ENCODE measurements around the gene TMEM86B. TPM values are rescaled to one million over a fixed set of nuclear protein-coding genes. Genes with fewer than 3 reads are reported as not detected.

TMEM86B gene
- total RNA-seq, 2 experiments from 2014 or later, result 11.7 to 11.8 TPM

DNA sequence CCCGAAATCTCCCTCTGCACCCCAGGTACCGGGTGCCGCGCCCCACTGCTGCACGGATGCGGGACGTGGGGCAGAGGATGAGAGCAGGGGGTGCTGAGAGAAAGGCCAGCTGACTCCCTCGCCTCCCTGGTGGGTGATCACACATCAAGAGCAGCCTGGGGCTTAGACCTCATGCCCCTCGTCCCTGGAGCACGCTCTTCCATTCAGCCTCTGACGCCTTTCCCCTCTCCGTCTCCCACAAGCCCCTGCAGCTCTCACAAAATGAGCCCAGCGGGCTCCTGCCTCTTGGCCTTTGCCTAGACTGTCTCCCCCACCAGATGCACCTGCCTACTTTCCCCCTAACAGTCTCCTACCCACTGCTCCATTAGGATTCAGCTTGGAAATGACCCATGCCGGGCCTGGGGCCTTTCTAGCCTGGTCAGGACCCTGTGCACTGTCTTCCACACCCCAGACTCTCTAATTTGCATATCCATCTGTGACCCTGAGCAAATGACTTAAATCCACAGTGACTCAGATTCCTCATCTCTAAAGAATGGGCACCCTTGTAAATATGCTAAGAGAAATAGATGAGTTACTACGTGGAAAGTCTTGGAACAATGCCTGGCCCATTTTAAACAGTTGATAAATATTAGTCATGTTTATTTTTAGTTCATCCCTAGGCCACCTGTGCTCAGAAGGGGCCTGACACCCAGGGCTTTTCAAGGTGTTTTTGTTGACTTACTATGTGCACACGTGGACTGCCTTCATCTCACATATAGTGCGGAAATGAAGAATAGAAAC is 18.7 kb downstream of the TMEM86B start:
- ATAC-seq (ENCODE audit: poor library complexity) (no peak), DNase-seq (no peak)
- peaks cover 6 to 27% of the 10 kb centered on the region in 2 experiments for H3K9me3 ChIP-seq (ENCODE audit: control insufficient read depth in 1 of 2, insufficient read depth in 1 of 2, low read length in 2 of 2)
- peaks cover 5 to 13% of the 10 kb centered on the region in 2 experiments for H3K27me3 ChIP-seq (ENCODE audit: control insufficient read depth in 1 of 2, insufficient read depth in 2 of 2, low read length in 2 of 2)
- H3K4me1 ChIP-seq (ENCODE audit: insufficient read depth, low read length), result peaks cover 6% of the 10 kb centered on the region
- no peak overlapping the region for H3K27ac Mint-ChIP-seq
- no peaks in the 10 kb centered on the region for H3K36me3 Mint-ChIP-seq (ENCODE audit: low read depth)
- peaks cover 4% of the 10 kb centered on the region for H3K9me3 Mint-ChIP-seq
- TF ChIP-seq CTCF (IDR thresholded peaks at IDR 0.05), result no peak
- ChIA-PET POLR2A (no interaction called here), CTCF (no interaction called here)
- H3K27ac ChIP-seq (ENCODE audit: low read depth in 1 of 2, low read length in 2 of 2), result no peak overlapping the region
- intact Hi-C loops (cut with DNase I, micrococcal nuclease), result no loop called here
- no peak overlapping the region for H3K4me3 ChIP-seq (ENCODE audit: low read length)
- no peak overlapping the region for H3K4me3 Mint-ChIP-seq
- H3K36me3 ChIP-seq (ENCODE audit: insufficient read depth, low read length), result no peaks in the 10 kb centered on the region
- peaks cover 52% of the 10 kb centered on the region for H3K27me3 Mint-ChIP-seq
- H3K4me1 Mint-ChIP-seq (ENCODE audit: low read depth), result no peaks in the 10 kb centered on the region

DNA sequence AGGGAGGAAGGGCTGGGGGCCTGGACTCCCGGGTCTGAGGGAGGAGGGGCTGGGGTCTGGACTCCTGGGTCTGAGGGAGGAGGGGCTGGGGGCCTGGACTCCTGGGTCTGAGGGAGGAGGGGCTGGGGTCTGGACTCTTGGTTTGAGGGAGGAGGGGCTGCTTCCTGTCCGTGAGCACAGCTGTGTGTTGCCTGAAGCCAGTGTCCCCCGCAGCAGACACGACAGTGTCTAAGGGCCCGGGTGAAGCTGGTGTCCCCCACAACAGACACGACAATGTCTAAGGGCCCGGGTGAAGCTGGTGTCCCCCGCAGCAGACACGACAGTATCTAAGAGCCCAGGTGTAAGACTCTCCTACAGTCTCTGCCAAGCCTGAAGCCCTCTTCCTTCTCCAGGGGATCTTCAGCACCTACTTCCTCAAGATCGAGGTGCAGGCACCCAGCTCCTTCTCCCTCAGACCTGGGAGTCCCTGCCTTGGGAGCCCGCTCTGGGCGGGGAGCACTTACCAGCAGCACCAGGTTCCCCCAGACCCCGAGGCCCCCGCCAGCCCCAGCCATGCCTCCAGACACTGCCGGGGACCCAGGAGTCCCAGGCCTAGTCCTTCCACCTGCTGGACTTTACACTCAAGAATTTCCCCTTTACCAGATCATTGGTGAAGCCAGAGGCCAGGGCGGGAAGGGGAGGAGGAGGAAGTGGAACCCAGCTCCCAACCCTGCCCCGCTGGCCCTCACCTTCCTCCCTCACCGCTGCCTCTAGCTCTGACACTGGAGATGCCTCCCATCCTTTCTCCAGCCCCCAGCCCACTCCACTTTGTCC is 19.5 kb downstream of the TMEM86B start, which contains the start of gene PTPRH:
Gene PTPRH (minus strand): TSS at position 622 of the 813 bp plus-strand sequence. CDS start 68 bp downstream, at position 554.
- DNase-seq, result no peak
- intact Hi-C loops (cut with DNase I, micrococcal nuclease), result no loop called here
- no peak for TF ChIP-seq CTCF (IDR thresholded peaks at IDR 0.05)
- Mint-ChIP-seq H3K36me3 (ENCODE audit: low read depth) (no peaks in the 10 kb centered on the region), H3K4me3 (no peak within 1 kb of the TSS), H3K27ac (no peak within 1 kb of the TSS), H3K9me3 (peaks cover 4% of the 10 kb centered on the region), H3K27me3 (peaks cover 56% of the 10 kb centered on the region), H3K4me1 (ENCODE audit: low read depth) (no peaks in the 10 kb centered on the region)
- no peak for ATAC-seq (ENCODE audit: poor library complexity)
- ChIA-PET POLR2A (no interaction called here), CTCF (no interaction called here)
- Histone ChIP-seq H3K36me3 (ENCODE audit: insufficient read depth, low read length) (no peaks in the 10 kb centered on the region), H3K27ac (ENCODE audit: low read depth in 1 of 2, low read length in 2 of 2) (no peak within 1 kb of the TSS), H3K4me3 (ENCODE audit: low read length) (no peak within 1 kb of the TSS), H3K27me3 (ENCODE audit: control insufficient read depth in 1 of 2, insufficient read depth in 2 of 2, low read length in 2 of 2) (peaks cover 5 to 13% of the 10 kb centered on the region in 2 experiments), H3K9me3 (ENCODE audit: control insufficient read depth in 1 of 2, insufficient read depth in 1 of 2, low read length in 2 of 2) (peaks cover 6 to 27% of the 10 kb centered on the region in 2 experiments), H3K4me1 (ENCODE audit: insufficient read depth, low read length) (peaks cover 6% of the 10 kb centered on the region)

- DNase-seq, result peak in 3 of 14 experiments; percentile 40 to 56 (median 51)
- Mint-ChIP-seq H3K4me1 (ENCODE audit: low read depth) (no peaks in the 10 kb centered on the region), H3K27ac (no peak overlapping the region), H3K27me3 (peaks cover 54% of the 10 kb centered on the region), H3K36me3 (ENCODE audit: low read depth) (no peaks in the 10 kb centered on the region), H3K9me3 (no peaks in the 10 kb centered on the region), H3K4me3 (no peak overlapping the region)
- peaks cover 2 to 11% of the 10 kb centered on the region in 2 experiments for H3K27me3 ChIP-seq (ENCODE audit: control insufficient read depth in 1 of 2, insufficient read depth in 2 of 2, low read length in 2 of 2)
- no peak for ATAC-seq (ENCODE audit: poor library complexity)
- ChIA-PET POLR2A (no interaction called here), CTCF (no interaction called here)
- no peak overlapping the region for H3K27ac ChIP-seq (ENCODE audit: low read depth in 1 of 2, low read length in 2 of 2)
- H3K9me3 ChIP-seq (ENCODE audit: control insufficient read depth in 1 of 2, insufficient read depth in 1 of 2, low read length in 2 of 2), result peaks cover 0 to 10% of the 10 kb centered on the region in 2 experiments
- H3K36me3 ChIP-seq (ENCODE audit: insufficient read depth, low read length), result no peaks in the 10 kb centered on the region
- no peak for TF ChIP-seq CTCF (IDR thresholded peaks at IDR 0.05)
- intact Hi-C loops (cut with DNase I, micrococcal nuclease), result no loop called here
- peaks cover 6% of the 10 kb centered on the region for H3K4me1 ChIP-seq (ENCODE audit: insufficient read depth, low read length)
- H3K4me3 ChIP-seq (ENCODE audit: low read length), result no peak overlapping the region
Observed at GRCh38 chr19:55206664-55207500, 21.7 kb downstream of the TMEM86B start.
